OCI-LY1 (cell line): Measurements from ENCODE around the gene EXOC6B.

ENCODE experiments used
- H2AFZ ChIP-seq: fragments of 200-600 bp; sonication (generic), shearing (Covaris generic); 2 replicates; pipeline ENCODE4 v1.6.0; 2014; ENCODE audit warnings: antibody characterized with exemption, mild to moderate bottlenecking, low read length
- H3F3A ChIP-seq: fragments of 200-600 bp; sonication (generic), shearing (Covaris generic); 2 replicates; pipeline ENCODE4 v1.6.0; 2014; ENCODE audit warnings: mild to moderate bottlenecking, antibody characterized with exemption, low read length, moderate library complexity; ENCODE audit not compliant: insufficient read depth
- H3K27ac ChIP-seq: fragments of 200-600 bp; sonication (generic); 2 replicates; pipeline ENCODE4 v1.5.1; 2014; ENCODE audit warnings: low read length, mixed run types, mild to moderate bottlenecking, low read depth; ENCODE audit not compliant: poor library complexity, severe bottlenecking
- H3K27me3 ChIP-seq: fragments of 200-600 bp; sonication (generic); 2 replicates; pipeline ENCODE4 v1.6.0; 2014; ENCODE audit warnings: antibody characterized with exemption, mild to moderate bottlenecking, low read length, moderate library complexity; ENCODE audit not compliant: insufficient read depth
- H3K36me3 ChIP-seq: fragments of 200-600 bp; sonication (generic); 2 replicates; pipeline ENCODE4 v1.6.1; 2014; ENCODE audit warnings: mild to moderate bottlenecking, antibody characterized with exemption, low read length, moderate library complexity, mixed read lengths; ENCODE audit not compliant: insufficient read depth
- H3K4me1 ChIP-seq: fragments of 200-600 bp; sonication (generic); 2 replicates; pipeline ENCODE4 v1.5.1; 2014; ENCODE audit warnings: mild to moderate bottlenecking, low read length, moderate library complexity; ENCODE audit not compliant: insufficient read depth, severe bottlenecking
- H3K4me2 ChIP-seq: fragments of 200-600 bp; sonication (generic), shearing (Covaris generic); 2 replicates; pipeline ENCODE4 v1.6.1; 2014; ENCODE audit warnings: low read length
- H3K4me3 ChIP-seq: fragments of 200-600 bp; sonication (generic); 2 replicates; pipeline ENCODE4 v1.5.1; 2014; ENCODE audit warnings: low read length, low read depth, mild to moderate bottlenecking, mixed read lengths; ENCODE audit not compliant: poor library complexity, severe bottlenecking
- H3K79me2 ChIP-seq: fragments of 200-600 bp; shearing (Covaris generic); 2 replicates; pipeline ENCODE4 v1.6.1; 2016; ENCODE audit warnings: mixed run types, low read length, mixed read lengths; ENCODE audit not compliant: insufficient read depth
- H3K9ac ChIP-seq: fragments of 200-600 bp; sonication (generic), shearing (Covaris generic); 2 replicates; pipeline ENCODE4 v1.6.1; 2014; ENCODE audit warnings: mild to moderate bottlenecking, low read length, mixed read lengths
- H3K9me2 ChIP-seq: fragments of 200-600 bp; sonication (generic), shearing (Covaris generic); 2 replicates; pipeline ENCODE4 v1.6.1; 2014; ENCODE audit warnings: low read depth, mild to moderate bottlenecking, low read length, mixed read lengths
- H3K9me3 ChIP-seq: fragments of 200-600 bp; shearing (Covaris generic); 2 replicates; pipeline ENCODE4 v1.6.1; 2014; ENCODE audit warnings: low read length, mixed read lengths
- H4K20me1 ChIP-seq: fragments of 200-600 bp; sonication (generic), shearing (Covaris generic); 2 replicates; pipeline ENCODE4 v1.6.0; 2016; ENCODE audit warnings: mild to moderate bottlenecking, low read length; ENCODE audit not compliant: insufficient read depth
- EZH2 ChIP-seq: fragments of 200-600 bp; sonication (generic), shearing (Covaris generic); IDR thresholded peaks from 2 replicates; pipeline ENCODE4 v1.8.0; 2017; ENCODE audit warnings: borderline replicate concordance, mixed run types, mild to moderate bottlenecking, antibody characterized with exemption, low read length, moderate library complexity, mixed read lengths
- TF ChIP-seq, protein P1 (sequence below): fragments of 200-600 bp; sonication (generic), shearing (Covaris generic); IDR thresholded peaks from 2 replicates; pipeline ENCODE4 v1.5.1; 2017; ENCODE audit warnings: mild to moderate bottlenecking, antibody characterized with exemption, low read length, moderate library complexity, mixed read lengths

EXOC6B gene

DNA sequence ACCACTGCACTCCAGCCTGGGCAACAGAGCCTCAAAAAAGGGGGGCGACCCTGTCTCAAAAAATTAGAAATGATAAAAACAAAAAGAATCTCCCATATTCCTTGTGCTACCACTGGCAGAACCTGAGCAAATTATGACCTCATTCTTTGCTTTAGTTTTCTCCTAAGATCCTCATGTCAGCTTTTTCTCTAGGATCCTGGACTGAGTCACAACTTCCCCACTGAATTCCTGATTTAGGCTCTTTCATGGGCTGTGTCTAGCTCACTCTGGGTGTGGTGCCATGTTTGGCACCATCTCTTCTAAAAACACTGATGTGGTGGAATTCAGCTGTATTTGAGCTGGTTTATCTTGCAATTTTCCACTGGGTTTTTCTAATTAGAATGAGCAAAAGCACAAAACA, 37.1 kb downstream of the EXOC6B start:
- Histone ChIP-seq H3K79me2 (no peaks in the 10 kb centered on the region), H3K36me3 (no peaks in the 10 kb centered on the region), H3K27ac (no peak overlapping the region), H3K9me2 (no peaks in the 10 kb centered on the region), H3K4me2 (no peak overlapping the region), H4K20me1 (no peaks in the 10 kb centered on the region), H3K4me3 (no peak overlapping the region), H3K4me1 (no peaks in the 10 kb centered on the region), H3K27me3 (no peaks in the 10 kb centered on the region), H3F3A (no peaks in the 10 kb centered on the region), H3K9ac (no peak overlapping the region), H3K9me3 (no peaks in the 10 kb centered on the region), H2AFZ (no peak overlapping the region)
- TF ChIP-seq, protein P1, sequence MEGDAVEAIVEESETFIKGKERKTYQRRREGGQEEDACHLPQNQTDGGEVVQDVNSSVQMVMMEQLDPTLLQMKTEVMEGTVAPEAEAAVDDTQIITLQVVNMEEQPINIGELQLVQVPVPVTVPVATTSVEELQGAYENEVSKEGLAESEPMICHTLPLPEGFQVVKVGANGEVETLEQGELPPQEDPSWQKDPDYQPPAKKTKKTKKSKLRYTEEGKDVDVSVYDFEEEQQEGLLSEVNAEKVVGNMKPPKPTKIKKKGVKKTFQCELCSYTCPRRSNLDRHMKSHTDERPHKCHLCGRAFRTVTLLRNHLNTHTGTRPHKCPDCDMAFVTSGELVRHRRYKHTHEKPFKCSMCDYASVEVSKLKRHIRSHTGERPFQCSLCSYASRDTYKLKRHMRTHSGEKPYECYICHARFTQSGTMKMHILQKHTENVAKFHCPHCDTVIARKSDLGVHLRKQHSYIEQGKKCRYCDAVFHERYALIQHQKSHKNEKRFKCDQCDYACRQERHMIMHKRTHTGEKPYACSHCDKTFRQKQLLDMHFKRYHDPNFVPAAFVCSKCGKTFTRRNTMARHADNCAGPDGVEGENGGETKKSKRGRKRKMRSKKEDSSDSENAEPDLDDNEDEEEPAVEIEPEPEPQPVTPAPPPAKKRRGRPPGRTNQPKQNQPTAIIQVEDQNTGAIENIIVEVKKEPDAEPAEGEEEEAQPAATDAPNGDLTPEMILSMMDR, result no peak
- no peak for TF ChIP-seq EZH2

DNA sequence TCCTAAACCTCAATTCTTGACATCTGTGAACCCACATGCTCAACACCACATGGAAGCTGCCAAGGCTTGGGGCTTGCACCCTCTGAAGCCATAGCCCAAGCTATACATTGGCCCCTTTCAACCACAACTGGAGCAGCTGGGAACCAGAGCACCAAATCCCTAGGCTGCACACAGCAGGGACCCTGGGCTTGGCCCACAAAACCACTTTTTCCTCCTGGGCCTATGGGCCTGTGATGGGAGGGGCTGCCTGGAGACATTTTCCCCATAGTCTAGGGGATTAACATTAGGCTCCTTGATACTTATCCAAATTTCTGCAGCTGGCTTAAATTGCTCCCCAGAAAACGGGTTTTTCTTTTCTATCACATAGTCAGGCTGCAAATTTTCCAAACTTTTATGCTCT, 40.3 kb downstream of the EXOC6B start:
- no peak overlapping the region for H3K9ac ChIP-seq
- no peak overlapping the region for H3K27ac ChIP-seq
- no peaks in the 10 kb centered on the region for H4K20me1 ChIP-seq
- H3K4me3 ChIP-seq, result no peak overlapping the region
- no peaks in the 10 kb centered on the region for H3K27me3 ChIP-seq
- H3K79me2 ChIP-seq, result no peaks in the 10 kb centered on the region
- no peaks in the 10 kb centered on the region for H3K9me3 ChIP-seq
- H3K9me2 ChIP-seq, result no peaks in the 10 kb centered on the region
- no peak for TF ChIP-seq EZH2
- TF ChIP-seq, protein P1, result no peak
- no peaks in the 10 kb centered on the region for H3K36me3 ChIP-seq
- H2AFZ ChIP-seq, result no peak overlapping the region
- no peak overlapping the region for H3K4me2 ChIP-seq
- no peaks in the 10 kb centered on the region for H3F3A ChIP-seq
- no peaks in the 10 kb centered on the region for H3K4me1 ChIP-seq

DNA sequence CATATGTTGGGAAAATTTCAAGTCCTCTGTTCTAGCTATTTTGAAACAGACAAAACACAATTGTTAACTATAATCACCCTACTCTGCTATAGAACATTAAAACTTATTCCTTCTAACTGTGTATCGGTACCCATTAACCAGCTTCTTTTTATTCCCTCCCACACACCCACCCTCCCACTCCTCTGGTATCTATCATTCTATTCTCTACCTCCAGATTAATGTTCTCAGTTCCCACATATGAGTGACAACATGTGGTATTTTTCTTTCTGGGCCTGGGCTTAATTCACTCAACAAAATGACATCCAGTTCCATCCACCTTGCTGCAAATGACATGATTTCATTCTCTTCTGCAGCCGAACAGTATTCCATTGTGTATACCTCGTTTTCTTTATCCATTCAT, 43.3 kb downstream of the EXOC6B start:
- H3F3A ChIP-seq, result no peaks in the 10 kb centered on the region
- no peaks in the 10 kb centered on the region for H3K9me2 ChIP-seq
- no peaks in the 10 kb centered on the region for H3K9me3 ChIP-seq
- no peak overlapping the region for H3K9ac ChIP-seq
- H3K27me3 ChIP-seq, result no peaks in the 10 kb centered on the region
- H4K20me1 ChIP-seq, result no peaks in the 10 kb centered on the region
- no peak overlapping the region for H3K4me3 ChIP-seq
- H3K36me3 ChIP-seq, result no peaks in the 10 kb centered on the region
- no peaks in the 10 kb centered on the region for H3K79me2 ChIP-seq
- H2AFZ ChIP-seq, result no peak overlapping the region
- TF ChIP-seq, protein P1, result no peak
- TF ChIP-seq EZH2, result no peak
- H3K27ac ChIP-seq, result no peak overlapping the region
- H3K4me1 ChIP-seq, result no peaks in the 10 kb centered on the region
- no peak overlapping the region for H3K4me2 ChIP-seq
